ENCODE measurements around the gene RPS8. TPM values are rescaled to one million over a fixed set of nuclear protein-coding genes. Genes with fewer than 3 reads are reported as not detected.

Gene RPS8
- total and polyA plus RNA-seq, 2 of the 8 experiments (the other 6 are each of a cell fraction or from before 2014, with no cell fraction given) = 2,261 to 2,407 TPM

DNA sequence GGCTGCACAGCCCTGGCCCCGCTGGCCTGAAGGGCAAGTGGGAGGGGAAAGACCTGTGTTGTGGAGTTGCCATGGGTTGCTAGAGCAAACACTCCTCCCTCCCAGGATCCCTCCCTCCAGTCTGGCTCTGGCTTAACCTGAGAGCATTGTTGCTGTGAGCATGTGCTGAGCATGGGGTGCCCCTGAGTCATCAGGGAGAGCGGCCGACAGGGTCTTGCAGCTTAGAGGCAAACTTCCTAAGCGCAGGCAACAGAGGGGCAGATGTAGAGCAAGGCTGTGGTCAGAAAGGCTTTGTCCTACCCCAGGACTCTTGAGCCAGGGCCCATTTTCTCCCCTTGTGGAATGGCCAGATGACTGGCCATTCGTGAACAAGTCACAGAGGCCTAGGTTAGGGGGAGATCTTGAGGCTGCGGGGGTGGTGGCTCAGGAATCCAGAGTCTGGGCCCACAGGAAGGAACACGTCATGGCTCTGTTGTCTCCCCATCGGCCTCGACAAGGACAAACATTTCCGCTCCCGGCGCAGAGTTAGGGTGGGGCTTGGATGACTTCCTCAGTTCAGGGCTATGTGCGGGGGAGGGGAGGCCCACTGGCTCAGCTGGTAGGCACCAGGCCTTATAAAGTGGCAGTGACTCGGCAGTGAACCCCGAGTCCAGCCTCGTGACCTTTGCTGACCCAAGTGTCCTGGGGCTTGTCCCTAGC, 32.2 kb downstream of the RPS8 start (continued):
- TF ChIP-seq, protein P1, sequence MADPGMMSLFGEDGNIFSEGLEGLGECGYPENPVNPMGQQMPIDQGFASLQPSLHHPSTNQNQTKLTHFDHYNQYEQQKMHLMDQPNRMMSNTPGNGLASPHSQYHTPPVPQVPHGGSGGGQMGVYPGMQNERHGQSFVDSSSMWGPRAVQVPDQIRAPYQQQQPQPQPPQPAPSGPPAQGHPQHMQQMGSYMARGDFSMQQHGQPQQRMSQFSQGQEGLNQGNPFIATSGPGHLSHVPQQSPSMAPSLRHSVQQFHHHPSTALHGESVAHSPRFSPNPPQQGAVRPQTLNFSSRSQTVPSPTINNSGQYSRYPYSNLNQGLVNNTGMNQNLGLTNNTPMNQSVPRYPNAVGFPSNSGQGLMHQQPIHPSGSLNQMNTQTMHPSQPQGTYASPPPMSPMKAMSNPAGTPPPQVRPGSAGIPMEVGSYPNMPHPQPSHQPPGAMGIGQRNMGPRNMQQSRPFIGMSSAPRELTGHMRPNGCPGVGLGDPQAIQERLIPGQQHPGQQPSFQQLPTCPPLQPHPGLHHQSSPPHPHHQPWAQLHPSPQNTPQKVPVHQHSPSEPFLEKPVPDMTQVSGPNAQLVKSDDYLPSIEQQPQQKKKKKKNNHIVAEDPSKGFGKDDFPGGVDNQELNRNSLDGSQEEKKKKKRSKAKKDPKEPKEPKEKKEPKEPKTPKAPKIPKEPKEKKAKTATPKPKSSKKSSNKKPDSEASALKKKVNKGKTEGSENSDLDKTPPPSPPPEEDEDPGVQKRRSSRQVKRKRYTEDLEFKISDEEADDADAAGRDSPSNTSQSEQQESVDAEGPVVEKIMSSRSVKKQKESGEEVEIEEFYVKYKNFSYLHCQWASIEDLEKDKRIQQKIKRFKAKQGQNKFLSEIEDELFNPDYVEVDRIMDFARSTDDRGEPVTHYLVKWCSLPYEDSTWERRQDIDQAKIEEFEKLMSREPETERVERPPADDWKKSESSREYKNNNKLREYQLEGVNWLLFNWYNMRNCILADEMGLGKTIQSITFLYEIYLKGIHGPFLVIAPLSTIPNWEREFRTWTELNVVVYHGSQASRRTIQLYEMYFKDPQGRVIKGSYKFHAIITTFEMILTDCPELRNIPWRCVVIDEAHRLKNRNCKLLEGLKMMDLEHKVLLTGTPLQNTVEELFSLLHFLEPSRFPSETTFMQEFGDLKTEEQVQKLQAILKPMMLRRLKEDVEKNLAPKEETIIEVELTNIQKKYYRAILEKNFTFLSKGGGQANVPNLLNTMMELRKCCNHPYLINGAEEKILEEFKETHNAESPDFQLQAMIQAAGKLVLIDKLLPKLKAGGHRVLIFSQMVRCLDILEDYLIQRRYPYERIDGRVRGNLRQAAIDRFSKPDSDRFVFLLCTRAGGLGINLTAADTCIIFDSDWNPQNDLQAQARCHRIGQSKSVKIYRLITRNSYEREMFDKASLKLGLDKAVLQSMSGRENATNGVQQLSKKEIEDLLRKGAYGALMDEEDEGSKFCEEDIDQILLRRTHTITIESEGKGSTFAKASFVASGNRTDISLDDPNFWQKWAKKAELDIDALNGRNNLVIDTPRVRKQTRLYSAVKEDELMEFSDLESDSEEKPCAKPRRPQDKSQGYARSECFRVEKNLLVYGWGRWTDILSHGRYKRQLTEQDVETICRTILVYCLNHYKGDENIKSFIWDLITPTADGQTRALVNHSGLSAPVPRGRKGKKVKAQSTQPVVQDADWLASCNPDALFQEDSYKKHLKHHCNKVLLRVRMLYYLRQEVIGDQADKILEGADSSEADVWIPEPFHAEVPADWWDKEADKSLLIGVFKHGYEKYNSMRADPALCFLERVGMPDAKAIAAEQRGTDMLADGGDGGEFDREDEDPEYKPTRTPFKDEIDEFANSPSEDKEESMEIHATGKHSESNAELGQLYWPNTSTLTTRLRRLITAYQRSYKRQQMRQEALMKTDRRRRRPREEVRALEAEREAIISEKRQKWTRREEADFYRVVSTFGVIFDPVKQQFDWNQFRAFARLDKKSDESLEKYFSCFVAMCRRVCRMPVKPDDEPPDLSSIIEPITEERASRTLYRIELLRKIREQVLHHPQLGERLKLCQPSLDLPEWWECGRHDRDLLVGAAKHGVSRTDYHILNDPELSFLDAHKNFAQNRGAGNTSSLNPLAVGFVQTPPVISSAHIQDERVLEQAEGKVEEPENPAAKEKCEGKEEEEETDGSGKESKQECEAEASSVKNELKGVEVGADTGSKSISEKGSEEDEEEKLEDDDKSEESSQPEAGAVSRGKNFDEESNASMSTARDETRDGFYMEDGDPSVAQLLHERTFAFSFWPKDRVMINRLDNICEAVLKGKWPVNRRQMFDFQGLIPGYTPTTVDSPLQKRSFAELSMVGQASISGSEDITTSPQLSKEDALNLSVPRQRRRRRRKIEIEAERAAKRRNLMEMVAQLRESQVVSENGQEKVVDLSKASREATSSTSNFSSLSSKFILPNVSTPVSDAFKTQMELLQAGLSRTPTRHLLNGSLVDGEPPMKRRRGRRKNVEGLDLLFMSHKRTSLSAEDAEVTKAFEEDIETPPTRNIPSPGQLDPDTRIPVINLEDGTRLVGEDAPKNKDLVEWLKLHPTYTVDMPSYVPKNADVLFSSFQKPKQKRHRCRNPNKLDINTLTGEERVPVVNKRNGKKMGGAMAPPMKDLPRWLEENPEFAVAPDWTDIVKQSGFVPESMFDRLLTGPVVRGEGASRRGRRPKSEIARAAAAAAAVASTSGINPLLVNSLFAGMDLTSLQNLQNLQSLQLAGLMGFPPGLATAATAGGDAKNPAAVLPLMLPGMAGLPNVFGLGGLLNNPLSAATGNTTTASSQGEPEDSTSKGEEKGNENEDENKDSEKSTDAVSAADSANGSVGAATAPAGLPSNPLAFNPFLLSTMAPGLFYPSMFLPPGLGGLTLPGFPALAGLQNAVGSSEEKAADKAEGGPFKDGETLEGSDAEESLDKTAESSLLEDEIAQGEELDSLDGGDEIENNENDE (IDR thresholded peaks at IDR 0.05; ENCODE audit: insufficient replicate concordance, low read length) = no peak
- no peak for TF ChIP-seq HDAC6 (IDR thresholded peaks at IDR 0.05; ENCODE audit: low read depth, low read length)
- TF ChIP-seq GABPA (IDR thresholded peaks at IDR 0.05; ENCODE audit: borderline replicate concordance, insufficient read depth, low read length) = no peak
- no peak for TF ChIP-seq NRF1 (IDR thresholded peaks at IDR 0.05; ENCODE audit: low read depth, low read length)
- TF ChIP-seq SP2 (IDR thresholded peaks at IDR 0.05; ENCODE audit: low read length) = no peak
- TF ChIP-seq HDAC2 (IDR thresholded peaks at IDR 0.05; ENCODE audit: borderline replicate concordance in 1 of 2, low read depth in 2 of 2, low read length in 2 of 2) = no peak
- no peak for TF ChIP-seq BACH1 (IDR thresholded peaks at IDR 0.05; ENCODE audit: low read length)
- no peak for TF ChIP-seq SIN3A (conservative IDR thresholded peaks at IDR 0.05 in 1 of 2, IDR thresholded peaks at IDR 0.05 in 1 of 2; ENCODE audit: low read depth in 1 of 2, low read length in 2 of 2)
- TF ChIP-seq TCF12 (IDR thresholded peaks at IDR 0.05; ENCODE audit: low read depth, low read length) = no peak
- TF ChIP-seq TBP (IDR thresholded peaks at IDR 0.05; ENCODE audit: low read depth, low read length) = peak; percentile 75
- no peak for TF ChIP-seq CHD2 (IDR thresholded peaks at IDR 0.05; ENCODE audit: low read length)
